WERI-Rb-1 (cell line): ENCODE measurements around the gene VPS39.

ENCODE experiments used
- DNase-seq: peaks from one replicate; pipeline ENCODE4 v3.0.0-alpha.2; 2020
- H3K27ac ChIP-seq: fragments of 250-450 bp; sonication (Bioruptor Pico); 2 replicates; pipeline ENCODE4 v1.5.1; 2020; ENCODE audit warnings: mild to moderate bottlenecking, moderate library complexity
- H3K27me3 ChIP-seq: fragments of 250-450 bp; sonication (Bioruptor Pico); 2 replicates; pipeline ENCODE4 v1.5.1; 2021; ENCODE audit warnings: mild to moderate bottlenecking, low read depth, moderate library complexity; ENCODE audit not compliant: insufficient read depth, severe bottlenecking
- H3K36me3 ChIP-seq: fragments of 250-450 bp; sonication (Bioruptor Pico); 2 replicates; pipeline ENCODE4 v1.5.1; 2020; ENCODE audit warnings: mild to moderate bottlenecking, moderate library complexity
- H3K4me3 ChIP-seq: 2 replicates; pipeline ENCODE4 v1.5.1; 2011; ENCODE audit warnings: low read depth, mild to moderate bottlenecking, control low read depth, low read length
- H3K9me3 ChIP-seq: fragments of 250-450 bp; sonication (Bioruptor Pico); 2 replicates; pipeline ENCODE4 v1.5.1; 2021; ENCODE audit warnings: mild to moderate bottlenecking, moderate library complexity; ENCODE audit not compliant: severe bottlenecking
- TF ChIP-seq, protein P1 (sequence below): IDR thresholded peaks from 2 replicates; pipeline ENCODE4 v1.5.1; 2011; ENCODE audit warnings: low read depth, mild to moderate bottlenecking, control low read depth, inconsistent platforms, low read length

Gene VPS39

DNA sequence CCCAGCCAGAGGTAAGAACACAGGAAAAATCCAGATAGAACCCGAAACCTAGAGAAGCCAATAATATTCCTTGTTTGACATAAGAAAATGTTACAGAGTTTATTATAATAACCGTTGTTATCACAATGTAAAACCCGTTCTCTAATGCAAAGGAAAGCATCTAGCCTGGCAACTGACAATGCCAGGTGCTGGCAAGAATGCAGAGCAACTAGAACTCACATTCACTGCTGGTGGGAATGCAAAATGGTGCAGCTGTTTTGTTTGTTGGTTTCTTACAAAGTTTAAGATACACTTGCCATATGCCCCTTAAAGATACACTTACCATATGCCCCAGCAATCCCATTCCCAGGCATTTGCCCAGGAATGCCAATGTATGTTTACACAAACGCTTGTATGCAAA is 23.4 kb downstream of the VPS39 start:
- H3K27ac ChIP-seq, result no peak overlapping the region
- no peaks in the 10 kb centered on the region for H3K9me3 ChIP-seq
- TF ChIP-seq, protein P1, sequence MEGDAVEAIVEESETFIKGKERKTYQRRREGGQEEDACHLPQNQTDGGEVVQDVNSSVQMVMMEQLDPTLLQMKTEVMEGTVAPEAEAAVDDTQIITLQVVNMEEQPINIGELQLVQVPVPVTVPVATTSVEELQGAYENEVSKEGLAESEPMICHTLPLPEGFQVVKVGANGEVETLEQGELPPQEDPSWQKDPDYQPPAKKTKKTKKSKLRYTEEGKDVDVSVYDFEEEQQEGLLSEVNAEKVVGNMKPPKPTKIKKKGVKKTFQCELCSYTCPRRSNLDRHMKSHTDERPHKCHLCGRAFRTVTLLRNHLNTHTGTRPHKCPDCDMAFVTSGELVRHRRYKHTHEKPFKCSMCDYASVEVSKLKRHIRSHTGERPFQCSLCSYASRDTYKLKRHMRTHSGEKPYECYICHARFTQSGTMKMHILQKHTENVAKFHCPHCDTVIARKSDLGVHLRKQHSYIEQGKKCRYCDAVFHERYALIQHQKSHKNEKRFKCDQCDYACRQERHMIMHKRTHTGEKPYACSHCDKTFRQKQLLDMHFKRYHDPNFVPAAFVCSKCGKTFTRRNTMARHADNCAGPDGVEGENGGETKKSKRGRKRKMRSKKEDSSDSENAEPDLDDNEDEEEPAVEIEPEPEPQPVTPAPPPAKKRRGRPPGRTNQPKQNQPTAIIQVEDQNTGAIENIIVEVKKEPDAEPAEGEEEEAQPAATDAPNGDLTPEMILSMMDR, result no peak
- H3K4me3 ChIP-seq, result no peak overlapping the region
- peaks cover 51% of the 10 kb centered on the region for H3K36me3 ChIP-seq
- no peak for DNase-seq
- no peaks in the 10 kb centered on the region for H3K27me3 ChIP-seq

DNA sequence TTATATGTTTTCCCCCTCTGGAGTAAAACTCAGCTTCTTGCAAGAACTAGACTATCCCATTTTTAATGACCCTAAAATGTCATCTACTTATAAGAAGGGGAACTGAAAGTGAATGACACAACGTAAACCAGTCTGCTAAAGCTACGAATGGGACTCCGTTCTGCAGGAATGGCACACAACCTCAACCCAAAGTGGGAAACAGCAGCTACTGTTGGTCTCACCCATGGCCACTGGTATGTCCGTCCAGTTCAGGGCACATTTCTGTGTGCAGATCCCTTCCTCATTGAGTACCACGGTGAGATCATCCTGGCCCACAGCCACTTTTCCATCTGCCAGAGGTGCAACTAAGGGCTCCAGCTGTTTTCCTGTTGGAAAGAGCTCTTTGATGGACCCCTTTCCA is 23.8 kb downstream of the VPS39 start:
- no peak for DNase-seq
- Histone ChIP-seq H3K4me3 (no peak overlapping the region), H3K27me3 (no peaks in the 10 kb centered on the region), H3K27ac (no peak overlapping the region), H3K9me3 (no peaks in the 10 kb centered on the region), H3K36me3 (peaks cover 50% of the 10 kb centered on the region)
- TF ChIP-seq, protein P1, result no peak

DNA sequence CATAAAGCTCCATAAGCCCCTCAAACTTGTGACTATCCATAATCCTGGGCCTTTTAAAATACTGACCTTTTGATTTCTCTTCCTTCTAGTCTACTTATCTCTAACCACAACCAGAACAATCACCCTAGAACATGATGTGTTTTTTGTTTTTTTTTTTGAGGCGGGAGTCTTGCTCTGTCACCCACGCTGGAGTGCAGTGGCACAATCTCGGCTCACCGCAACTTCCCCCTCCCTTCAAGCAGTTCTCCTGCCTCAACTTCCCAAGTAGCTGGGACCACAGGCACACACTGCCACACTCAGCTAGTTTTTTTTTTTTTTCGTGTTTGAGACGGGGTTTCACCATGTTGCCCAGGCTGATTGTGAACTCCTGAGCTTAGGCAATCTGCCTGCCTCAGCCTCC is 25.1 kb downstream of the VPS39 start:
- no peak for DNase-seq
- Histone ChIP-seq H3K27ac (no peak overlapping the region), H3K9me3 (no peaks in the 10 kb centered on the region), H3K27me3 (no peaks in the 10 kb centered on the region), H3K36me3 (peaks cover 40% of the 10 kb centered on the region), H3K4me3 (no peak overlapping the region)
- TF ChIP-seq, protein P1, result no peak

DNA sequence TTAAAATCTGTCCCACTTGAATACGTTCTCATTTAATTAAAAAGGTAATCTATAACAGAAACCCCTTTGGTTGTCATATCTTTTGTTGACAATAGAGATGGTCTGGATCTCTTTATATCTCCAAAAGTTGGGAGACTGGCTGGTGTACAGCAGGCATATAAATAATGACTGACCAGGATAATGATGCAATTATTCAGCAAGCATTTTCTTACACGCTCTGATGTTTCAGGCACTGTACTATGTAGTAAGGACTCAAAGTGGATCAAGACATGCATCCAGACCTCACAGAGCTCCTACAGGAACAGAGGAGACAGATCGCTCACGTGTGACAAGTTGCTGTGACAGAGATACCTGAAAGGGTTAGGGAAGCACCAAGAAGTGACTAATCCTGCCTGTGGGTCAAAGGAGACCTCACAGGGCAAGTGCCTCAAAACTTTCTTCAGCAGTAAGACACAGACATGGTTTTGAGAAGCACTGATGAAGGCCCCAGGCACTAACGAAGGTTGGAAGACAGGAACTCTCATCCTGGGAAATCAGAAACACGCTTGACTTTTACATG is 25.7 kb downstream of the VPS39 start:
- H3K36me3 ChIP-seq, result peaks cover 37% of the 10 kb centered on the region
- no peak overlapping the region for H3K27ac ChIP-seq
- DNase-seq, result no peak
- no peaks in the 10 kb centered on the region for H3K27me3 ChIP-seq
- H3K4me3 ChIP-seq, result no peak overlapping the region
- TF ChIP-seq, protein P1, result no peak
- H3K9me3 ChIP-seq, result no peaks in the 10 kb centered on the region

DNA sequence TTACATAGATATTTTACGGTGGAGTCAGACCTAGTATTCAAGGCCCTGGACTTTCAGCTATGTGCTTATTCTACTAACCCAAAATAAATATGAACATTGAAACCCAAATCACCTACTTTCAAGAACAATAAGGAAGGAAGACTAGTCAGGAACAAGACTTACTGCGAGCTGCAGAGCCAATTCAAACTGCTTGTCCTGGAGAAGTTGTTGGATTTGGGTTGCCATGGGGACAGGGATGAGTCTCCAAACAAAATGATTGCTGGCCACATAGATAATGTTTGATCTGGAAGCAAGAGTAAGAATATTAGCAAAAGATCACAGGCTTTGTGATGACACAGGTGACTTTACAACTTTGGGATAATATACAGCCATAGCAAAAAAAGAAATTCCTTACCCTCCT is 30.0 kb downstream of the VPS39 start:
- peaks cover 31% of the 10 kb centered on the region for H3K36me3 ChIP-seq
- TF ChIP-seq, protein P1, result no peak

DNA sequence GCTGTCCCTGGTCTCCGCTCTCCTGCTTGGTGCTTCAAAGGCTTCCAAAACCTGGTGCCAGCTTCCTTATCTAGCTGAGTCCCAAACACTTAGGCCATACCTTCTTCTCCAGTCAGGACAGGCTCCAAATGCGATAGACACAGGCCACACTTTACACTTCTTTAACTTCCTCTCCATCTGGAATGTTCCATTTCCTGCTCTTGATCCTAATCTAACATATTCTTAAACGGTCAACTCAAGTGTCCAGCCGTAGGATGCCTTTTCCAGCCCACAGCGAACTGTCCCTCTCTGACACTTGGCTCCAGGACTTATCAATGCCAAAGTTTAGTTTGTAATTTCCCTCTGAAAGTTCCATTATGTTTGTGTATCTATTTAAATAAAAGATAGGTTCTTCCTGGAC is 32.4 kb downstream of the VPS39 start:
- no peak overlapping the region for H3K4me3 ChIP-seq
- TF ChIP-seq, protein P1, result no peak
- H3K9me3 ChIP-seq, result no peaks in the 10 kb centered on the region
- no peaks in the 10 kb centered on the region for H3K27me3 ChIP-seq
- H3K27ac ChIP-seq, result no peak overlapping the region
- no peak for DNase-seq
- peaks cover 35% of the 10 kb centered on the region for H3K36me3 ChIP-seq

More for the DNA sequence above, 30.0 kb downstream of the VPS39 start:
- no peak for DNase-seq
- Histone ChIP-seq H3K4me3 (no peak overlapping the region), H3K27ac (no peak overlapping the region), H3K27me3 (no peaks in the 10 kb centered on the region), H3K9me3 (no peaks in the 10 kb centered on the region)
